WTC11 (cell line): ENCODE measurements around the gene DOCK1. TPM values are rescaled to one million over a fixed set of nuclear protein-coding genes. Genes with fewer than 3 reads are reported as not detected.

Experiments
- ATAC-seq: fragments of 200-7000 bp; cut with Tn5 transposase; 2 replicates; pipeline ENCODE4 v1.10.0; 2021; ENCODE audit warnings: mild to moderate bottlenecking, moderate library complexity
- CTCF ChIA-PET: fragments of 300-600 bp; sonication (Branson Sonifier 250); formaldehyde crosslinking; loops from one replicate; lab custom pipeline; 2021; ENCODE audit warnings: antibody characterized with exemption; lab: Charles Lee
- POLR2A ChIA-PET: fragments of 350-600 bp; sonication (Branson Sonifier 250); formaldehyde crosslinking; loops from one replicate; lab custom pipeline; 2021; ENCODE audit warnings: antibody characterized with exemption; lab: Charles Lee
- DNase-seq: peaks from one replicate; pipeline ENCODE4 v3.0.0; 2021; ENCODE audit warnings: low spot score
- H3K27ac Mint-ChIP-seq: 2 replicates; pipeline ENCODE4 v1.8.0; 2021; ENCODE audit warnings: mixed read lengths
- H3K27me3 Mint-ChIP-seq: 2 replicates; pipeline ENCODE4 v1.8.0; 2021; ENCODE audit warnings: low read depth, mild to moderate bottlenecking, moderate library complexity, mixed read lengths
- H3K36me3 Mint-ChIP-seq: 2 replicates; pipeline ENCODE4 v1.8.0; 2021; ENCODE audit warnings: mixed read lengths
- H3K4me1 Mint-ChIP-seq: 2 replicates; pipeline ENCODE4 v1.8.0; 2022; ENCODE audit warnings: mixed read lengths
- H3K4me3 Mint-ChIP-seq: 2 replicates; pipeline ENCODE4 v1.8.0; 2021; ENCODE audit warnings: mild to moderate bottlenecking, moderate library complexity, mixed read lengths
- H3K9me3 Mint-ChIP-seq: 2 replicates; pipeline ENCODE4 v1.8.0; 2021; ENCODE audit warnings: mixed read lengths
- ATF6 ChIP-seq: sonication (generic); formaldehyde crosslinking; IDR thresholded peaks from 2 replicates; pipeline ENCODE4 v1.8.1; 2023; ENCODE audit warnings: mild to moderate bottlenecking, missing genetic modification reagents
- ESRRA ChIP-seq: sonication (generic); formaldehyde crosslinking; IDR thresholded peaks from 2 replicates; pipeline ENCODE4 v1.8.1; 2022; ENCODE audit warnings: mild to moderate bottlenecking, missing genetic modification reagents, borderline replicate concordance
- ETV6 ChIP-seq: sonication (generic); formaldehyde crosslinking; IDR thresholded peaks from 2 replicates; pipeline ENCODE4 v1.8.1; 2022; ENCODE audit warnings: mild to moderate bottlenecking, missing genetic modification reagents
- FOXJ3 ChIP-seq: sonication (generic); formaldehyde crosslinking; IDR thresholded peaks from 2 replicates; pipeline ENCODE4 v1.9.0; 2021; ENCODE audit warnings: missing genetic modification reagents, mild to moderate bottlenecking, borderline replicate concordance
- FOXP4 ChIP-seq: sonication (generic); formaldehyde crosslinking; IDR thresholded peaks from 2 replicates; pipeline ENCODE4 v1.8.0; 2022; ENCODE audit warnings: mild to moderate bottlenecking, missing genetic modification reagents
- HMGXB4 ChIP-seq: sonication (generic); formaldehyde crosslinking; IDR thresholded peaks from 2 replicates; pipeline ENCODE4 v1.8.1; 2023; ENCODE audit warnings: mild to moderate bottlenecking, moderate library complexity, missing genetic modification reagents
- JUN ChIP-seq: sonication (generic); formaldehyde crosslinking; IDR thresholded peaks from 2 replicates; pipeline ENCODE4 v1.8.0; 2023; ENCODE audit warnings: mild to moderate bottlenecking, missing genetic modification reagents
- KAT7 ChIP-seq: sonication (generic); formaldehyde crosslinking; IDR thresholded peaks from 2 replicates; pipeline ENCODE4 v1.8.1; 2023; ENCODE audit warnings: missing genetic modification reagents, mild to moderate bottlenecking, borderline replicate concordance
- MAX ChIP-seq: sonication (generic); formaldehyde crosslinking; IDR thresholded peaks from 2 replicates; pipeline ENCODE4 v1.8.0; 2022; ENCODE audit warnings: mild to moderate bottlenecking, missing genetic modification reagents
- MXD4 ChIP-seq: fragments of 250-450 bp; sonication (Bioruptor Pico); IDR thresholded peaks from 2 replicates; pipeline ENCODE4 v1.8.0; 2021; ENCODE audit warnings: mild to moderate bottlenecking, moderate library complexity, borderline replicate concordance
- NFE2L1 ChIP-seq: sonication (generic); formaldehyde crosslinking; IDR thresholded peaks from 2 replicates; pipeline ENCODE4 v1.8.1; 2023; ENCODE audit warnings: missing genetic modification reagents
- NFYB ChIP-seq: sonication (generic); formaldehyde crosslinking; conservative IDR thresholded peaks from 2 replicates; pipeline ENCODE4 v1.8.0; 2022; ENCODE audit warnings: low read depth, missing genetic modification reagents
- OVOL2 ChIP-seq: fragments of 250-450 bp; sonication (Bioruptor Pico); IDR thresholded peaks from 2 replicates; pipeline ENCODE4 v1.9.0; 2021; ENCODE audit warnings: mild to moderate bottlenecking, borderline replicate concordance
- SMAD4 ChIP-seq: sonication (generic); formaldehyde crosslinking; IDR thresholded peaks from 2 replicates; pipeline ENCODE4 v1.8.0; 2022; ENCODE audit warnings: mild to moderate bottlenecking, missing genetic modification reagents
- SOX15 ChIP-seq: fragments of 250-450 bp; sonication (Bioruptor Pico); IDR thresholded peaks from 2 replicates; pipeline ENCODE4 v1.9.0; 2021; ENCODE audit warnings: mild to moderate bottlenecking
- TEAD4 ChIP-seq: sonication (generic); formaldehyde crosslinking; IDR thresholded peaks from 2 replicates; pipeline ENCODE4 v1.8.0; 2022; ENCODE audit warnings: mild to moderate bottlenecking, missing genetic modification reagents
- TP53 ChIP-seq: sonication (generic); formaldehyde crosslinking; IDR thresholded peaks from 2 replicates; pipeline ENCODE4 v1.8.1; 2023; ENCODE audit warnings: mild to moderate bottlenecking, missing genetic modification reagents
- ZNF121 ChIP-seq: sonication (generic); formaldehyde crosslinking; IDR thresholded peaks from 2 replicates; pipeline ENCODE4 v1.8.0; 2023; ENCODE audit warnings: missing genetic modification reagents
- ZNF317 ChIP-seq: sonication (generic); formaldehyde crosslinking; IDR thresholded peaks from 2 replicates; pipeline ENCODE4 v1.8.1; 2023; ENCODE audit warnings: low read depth, mild to moderate bottlenecking, moderate library complexity, missing genetic modification reagents, borderline replicate concordance
- ZNF396 ChIP-seq: fragments of 250-450 bp; sonication (Bioruptor Pico); IDR thresholded peaks from 2 replicates; pipeline ENCODE4 v1.8.0; 2021; ENCODE audit warnings: mild to moderate bottlenecking, moderate library complexity, borderline replicate concordance
- ZNF512 ChIP-seq: sonication (generic); formaldehyde crosslinking; IDR thresholded peaks from 2 replicates; pipeline ENCODE4 v1.8.1; 2022; ENCODE audit warnings: missing genetic modification reagents, borderline replicate concordance
- total RNA-seq: library from RNA; stranded (reverse); gene quantifications from 3 replicates; pipeline ENCODE4 v1.2.3, GENCODE V29; 2021

DOCK1 gene
- total RNA-seq, 1 experiment from 2014 or later = 52.1 TPM

- TF ChIP-seq MAX = no peak
- TF ChIP-seq TEAD4 (CRISPR knock-in tag) = no peak
Measured at GRCh38 chr10:127357265-127357664, 452.0 kb downstream of the DOCK1 start (continued).

GRCh38 chr10:127358337-127358736 is 453.1 kb downstream of the DOCK1 start:
- ATAC-seq = no peak
- Mint-ChIP-seq H3K4me3 (no peak overlapping the region), H3K9me3 (no peaks in the 10 kb centered on the region), H3K27me3 (no peaks in the 10 kb centered on the region), H3K4me1 (peaks cover 16% of the 10 kb centered on the region), H3K27ac (no peak overlapping the region), H3K36me3 (no peaks in the 10 kb centered on the region; the same call in 1 of the 2 replicates)
- POLR2A ChIA-PET = no interaction called here
- no peak for DNase-seq
- TF ChIP-seq FOXP4 (CRISPR knock-in tag) (no peak), ATF6 (CRISPR knock-in tag) (no peak), SOX15 (CRISPR knock-in tag) (no peak), NFYB (CRISPR knock-in tag) (no peak), TP53 (no peak), ZNF396 (no peak), FOXJ3 (CRISPR knock-in tag) (no peak), HMGXB4 (CRISPR knock-in tag) (no peak), NFE2L1 (CRISPR knock-in tag) (no peak), ZNF121 (CRISPR knock-in tag) (no peak), ZNF317 (CRISPR knock-in tag) (no peak), ZNF512 (no peak), SMAD4 (CRISPR knock-in tag) (no peak), ETV6 (CRISPR knock-in tag) (no peak), ESRRA (CRISPR knock-in tag) (no peak), JUN (no peak), KAT7 (CRISPR knock-in tag) (no peak), MXD4 (CRISPR knock-in tag) (no peak), OVOL2 (CRISPR knock-in tag) (no peak)
- CTCF ChIA-PET = no interaction called here
